GM12873 (cell line): ENCODE measurements around the gene INTS11.

ENCODE experiments used
- TF ChIP-seq, protein P1 (sequence below): IDR thresholded peaks from 2 replicates; pipeline ENCODE4 v1.5.1; 2012; ENCODE audit warnings: low read depth, mild to moderate bottlenecking, moderate library complexity, low read length, control low read depth; ENCODE audit not compliant: insufficient read depth; ENCODE audit errors: missing control alignments

The INTS11 gene

DNA sequence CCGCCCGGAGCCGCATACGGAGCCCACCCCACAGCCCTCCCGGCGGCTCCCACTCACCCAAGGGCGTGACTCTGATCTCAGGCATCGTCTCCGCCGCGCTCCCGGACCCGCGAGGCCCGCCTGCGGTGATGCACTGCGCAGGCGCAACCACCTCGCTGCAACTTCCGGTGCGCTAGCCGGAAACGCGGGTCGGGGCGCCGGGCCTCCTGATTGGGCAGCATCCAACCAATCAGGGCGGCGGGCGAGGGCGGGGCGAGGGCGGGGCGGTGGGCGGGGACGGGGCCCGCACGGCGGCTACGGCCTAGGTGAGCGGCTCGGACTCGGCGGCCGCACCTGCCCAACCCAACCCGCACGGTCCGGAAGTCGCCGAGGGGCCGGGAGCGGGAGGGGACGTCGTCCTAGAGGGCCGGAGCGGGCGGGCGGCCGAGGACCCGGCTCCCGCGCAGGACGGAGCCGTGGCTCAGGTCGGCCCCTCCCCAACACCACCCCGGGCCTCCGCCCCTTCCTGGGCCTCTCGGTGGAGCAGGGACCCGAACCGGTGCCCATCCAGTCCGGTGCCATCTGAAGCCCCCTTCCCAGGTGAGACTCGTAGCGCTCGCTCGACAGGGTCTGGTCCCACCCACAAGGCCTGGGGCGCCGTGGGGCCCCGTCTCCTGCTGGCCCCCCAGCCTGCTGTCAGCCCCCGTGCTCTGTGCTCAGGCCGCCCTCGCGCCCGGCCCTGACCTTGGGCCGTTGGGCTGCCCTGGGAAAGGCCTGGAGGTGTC lies at the start of gene INTS11, which contains the start of gene CPTP:
Gene INTS11, minus strand, starts transcription at position 137 of the 764 bp plus-strand sequence. Its CDS starts 52 bp downstream, at position 85.
Gene CPTP, plus strand, starts transcription at position 279 of the 764 bp plus-strand sequence. CDS start 2,109 bp downstream, outside the sequence.
- TF ChIP-seq, protein P1, sequence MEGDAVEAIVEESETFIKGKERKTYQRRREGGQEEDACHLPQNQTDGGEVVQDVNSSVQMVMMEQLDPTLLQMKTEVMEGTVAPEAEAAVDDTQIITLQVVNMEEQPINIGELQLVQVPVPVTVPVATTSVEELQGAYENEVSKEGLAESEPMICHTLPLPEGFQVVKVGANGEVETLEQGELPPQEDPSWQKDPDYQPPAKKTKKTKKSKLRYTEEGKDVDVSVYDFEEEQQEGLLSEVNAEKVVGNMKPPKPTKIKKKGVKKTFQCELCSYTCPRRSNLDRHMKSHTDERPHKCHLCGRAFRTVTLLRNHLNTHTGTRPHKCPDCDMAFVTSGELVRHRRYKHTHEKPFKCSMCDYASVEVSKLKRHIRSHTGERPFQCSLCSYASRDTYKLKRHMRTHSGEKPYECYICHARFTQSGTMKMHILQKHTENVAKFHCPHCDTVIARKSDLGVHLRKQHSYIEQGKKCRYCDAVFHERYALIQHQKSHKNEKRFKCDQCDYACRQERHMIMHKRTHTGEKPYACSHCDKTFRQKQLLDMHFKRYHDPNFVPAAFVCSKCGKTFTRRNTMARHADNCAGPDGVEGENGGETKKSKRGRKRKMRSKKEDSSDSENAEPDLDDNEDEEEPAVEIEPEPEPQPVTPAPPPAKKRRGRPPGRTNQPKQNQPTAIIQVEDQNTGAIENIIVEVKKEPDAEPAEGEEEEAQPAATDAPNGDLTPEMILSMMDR: no peak

DNA sequence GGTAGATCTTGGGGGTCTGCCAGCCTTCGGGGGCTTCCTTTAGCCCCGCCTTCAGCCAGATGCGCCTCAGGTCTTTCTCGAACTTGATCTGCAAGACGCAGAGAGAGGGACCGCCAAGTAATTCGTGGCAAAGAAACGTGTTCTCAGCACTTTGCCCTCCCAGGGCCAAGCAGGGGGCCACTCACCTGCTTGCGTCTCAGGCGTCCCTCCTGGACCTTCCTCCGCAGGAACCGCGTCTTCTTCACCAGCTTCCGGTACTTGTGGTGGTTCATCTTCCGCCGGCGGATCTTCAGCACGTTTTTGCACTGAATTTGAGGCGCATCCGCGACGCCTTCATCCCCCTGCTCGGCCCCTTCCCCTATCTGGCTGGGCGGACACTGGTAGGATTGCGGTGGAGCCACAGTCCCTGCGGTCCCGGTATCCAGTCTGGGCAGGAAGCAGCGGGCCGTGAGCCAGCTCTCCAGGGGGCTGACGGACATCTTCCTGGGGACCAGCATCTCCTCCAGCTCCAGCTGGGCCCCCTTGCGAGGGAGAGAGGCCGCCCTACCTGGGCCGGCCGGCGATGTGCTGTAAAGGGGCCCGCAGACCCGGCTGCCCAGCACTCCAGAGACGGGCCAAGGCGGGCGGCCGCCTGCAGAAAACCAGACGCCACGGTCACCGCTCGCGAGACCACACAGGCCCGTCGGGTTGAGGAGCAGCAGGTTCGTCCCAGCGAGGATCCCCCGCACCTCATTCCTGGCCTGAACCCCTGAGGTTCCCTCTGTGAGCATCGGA lies 49.5 kb upstream of the INTS11 start:
- TF ChIP-seq, protein P1: no peak

DNA sequence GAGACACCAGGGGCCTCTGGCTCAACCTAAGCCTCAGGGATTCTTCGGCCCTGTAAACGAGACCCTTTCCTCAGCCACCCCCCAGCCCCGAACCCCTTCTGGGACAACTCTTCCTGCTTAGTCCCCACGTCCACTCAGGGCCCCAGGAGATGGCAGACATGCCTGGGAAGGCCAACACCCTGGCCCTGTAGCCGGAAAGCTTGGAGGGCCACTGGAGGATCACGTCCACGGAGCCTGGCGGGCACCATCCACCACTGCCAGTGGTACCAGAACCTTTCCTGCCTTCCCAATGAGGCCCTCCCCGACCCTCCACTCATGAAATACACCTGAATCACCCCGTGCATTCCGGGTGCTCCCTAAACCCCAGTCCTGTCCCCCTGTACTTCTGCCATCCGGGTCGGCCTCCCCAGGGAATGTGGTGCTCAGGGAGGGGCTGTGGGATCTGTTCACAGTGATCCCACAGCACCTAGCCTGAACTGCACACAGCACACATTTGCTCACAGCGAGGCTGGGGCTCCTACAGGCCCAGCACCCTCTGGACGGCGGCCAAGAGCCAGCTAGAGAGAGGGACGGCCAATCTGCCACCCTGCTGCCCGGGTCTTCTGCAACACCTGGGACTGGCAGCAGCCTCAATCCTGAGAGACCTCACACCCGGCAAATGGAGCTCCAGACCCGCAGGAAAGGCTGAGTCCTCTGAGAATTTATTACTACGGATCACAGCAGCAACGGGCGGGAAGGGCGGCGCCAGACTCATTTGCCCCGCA lies 48.8 kb upstream of the INTS11 start:
- TF ChIP-seq, protein P1: no peak

DNA sequence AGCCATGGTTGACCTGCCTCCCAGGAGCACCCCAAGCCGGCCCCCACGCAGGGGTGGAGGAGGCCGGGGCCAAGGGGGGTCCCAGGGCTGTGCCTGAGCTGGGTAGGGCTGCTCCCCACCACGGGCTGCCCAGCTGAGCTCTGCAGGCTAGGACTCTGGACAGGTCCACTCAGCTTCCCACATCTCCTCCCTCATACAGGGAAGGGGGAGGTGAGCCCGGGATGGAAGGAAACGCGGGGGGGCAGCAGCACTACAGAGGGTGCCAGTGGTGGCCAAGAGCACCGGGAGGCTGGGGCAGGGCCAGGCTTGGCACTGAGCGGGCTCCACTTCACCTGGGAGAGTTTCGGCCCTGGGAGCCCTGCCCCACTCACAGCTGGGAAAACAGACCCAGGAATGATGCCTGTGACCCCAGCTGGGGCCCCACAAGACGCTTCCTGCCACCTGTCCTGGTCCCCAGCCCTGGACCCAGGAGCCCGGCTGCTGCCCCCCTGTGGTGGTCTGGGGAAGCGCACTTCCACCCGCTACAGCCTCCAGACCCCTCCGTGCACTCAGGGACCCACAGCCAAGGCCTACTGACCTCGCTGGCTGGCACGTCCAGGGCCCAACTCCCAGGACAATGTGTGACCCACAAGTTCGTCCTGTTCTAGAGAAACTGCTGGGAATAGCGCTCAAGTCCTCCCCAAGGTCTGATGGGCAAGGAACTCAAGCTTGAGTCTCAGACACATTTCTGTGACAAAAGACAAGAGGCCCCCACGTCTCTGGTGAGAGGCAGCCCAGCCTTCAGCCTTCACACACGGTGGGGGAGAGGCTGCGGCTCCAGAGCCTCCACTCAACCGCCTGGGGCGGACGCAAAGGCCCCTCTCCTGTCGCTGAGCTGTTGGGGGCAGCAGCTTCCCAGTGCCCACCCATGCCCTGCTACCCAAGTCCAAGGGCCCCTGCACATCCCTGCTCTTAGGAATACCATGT lies 47.6 kb upstream of the INTS11 start:
- TF ChIP-seq, protein P1: peak; percentile 95

DNA sequence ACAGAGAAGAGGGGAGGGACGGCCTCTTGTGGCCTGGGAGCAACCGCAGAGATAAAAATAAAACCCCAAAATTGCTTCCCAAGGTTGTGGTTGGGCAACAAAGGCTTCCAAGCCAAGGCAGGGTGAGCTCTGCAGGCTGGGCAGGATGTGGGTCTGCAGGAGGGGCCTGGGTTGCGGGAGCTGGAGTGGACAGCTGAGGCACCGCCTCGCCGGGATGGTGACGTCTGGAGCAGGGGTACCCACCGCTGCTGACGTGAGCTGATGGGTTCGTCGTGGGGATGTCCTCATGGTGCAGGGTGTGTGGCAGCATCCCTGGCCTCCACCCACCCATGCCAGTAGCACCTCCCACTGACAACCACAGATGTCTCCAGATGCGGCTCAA lies 46.9 kb upstream of the INTS11 start:
- TF ChIP-seq, protein P1: no peak

DNA sequence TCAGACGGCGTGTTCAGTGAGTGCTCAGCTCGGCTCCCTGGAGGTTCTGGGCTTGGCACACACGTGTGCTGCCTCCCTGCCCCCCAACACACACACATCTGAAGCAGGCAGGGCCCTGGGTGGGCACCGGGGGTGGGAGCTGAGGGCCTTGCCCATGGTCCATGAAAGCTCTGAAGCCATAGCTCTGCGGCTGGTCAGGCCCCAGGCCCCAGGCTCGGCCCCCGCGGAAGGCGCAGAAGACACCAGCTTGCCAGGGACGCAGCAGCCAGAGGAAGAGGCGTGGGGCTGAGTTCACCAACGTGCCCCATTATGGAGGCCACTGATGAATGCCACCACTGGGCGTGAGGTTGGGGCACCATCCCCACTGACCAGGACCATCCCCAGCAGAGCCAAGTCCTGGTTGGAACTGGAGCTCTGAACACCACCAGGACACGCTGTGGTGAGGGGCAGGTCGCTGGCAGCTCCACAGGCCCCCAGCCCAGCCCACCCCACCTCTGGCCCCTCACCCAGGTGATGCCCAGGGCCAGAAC lies 46.4 kb upstream of the INTS11 start:
- TF ChIP-seq, protein P1: no peak
